SU-DHL-6 (cell line): ENCODE measurements around the gene IL10RB.

Experiments
- H2AFZ ChIP-seq: fragments of 200-600 bp; sonication (generic); 2 replicates; pipeline ENCODE4 v1.6.1; 2014; ENCODE audit warnings: low read depth, mild to moderate bottlenecking, moderate library complexity, mixed read lengths, antibody characterized with exemption, low read length; ENCODE audit not compliant: severe bottlenecking
- H3F3A ChIP-seq: fragments of 200-600 bp; shearing (Covaris generic); 2 replicates; pipeline ENCODE4 v1.6.0; 2016; ENCODE audit warnings: antibody characterized with exemption, mild to moderate bottlenecking; ENCODE audit not compliant: insufficient read depth
- H3K27ac ChIP-seq: fragments of 200-600 bp; sonication (generic); 2 replicates; pipeline ENCODE4 v1.5.1; 2016; ENCODE audit warnings: low read depth, mild to moderate bottlenecking, low read length, moderate library complexity, mixed read lengths
- H3K27me3 ChIP-seq: fragments of 200-600 bp; sonication (generic), shearing (Covaris generic); 2 replicates; pipeline ENCODE4 v1.6.0; 2014; ENCODE audit warnings: mild to moderate bottlenecking, low read length
- H3K36me3 ChIP-seq: fragments of 200-600 bp; sonication (generic); 2 replicates; pipeline ENCODE4 v1.6.1; 2014; ENCODE audit warnings: mild to moderate bottlenecking, low read length, mixed read lengths
- H3K4me2 ChIP-seq: fragments of 300-600, 200-600 bp; shearing (Covaris generic), sonication (generic); 2 replicates; pipeline ENCODE4 v1.6.0; 2014; ENCODE audit warnings: low read length, low read depth, mild to moderate bottlenecking; ENCODE audit not compliant: poor library complexity, severe bottlenecking
- H3K4me3 ChIP-seq: fragments of 200-600 bp; sonication (generic); 2 replicates; pipeline ENCODE4 v1.5.1; 2014; ENCODE audit warnings: antibody characterized with exemption, low read length, mild to moderate bottlenecking, mixed read lengths; ENCODE audit not compliant: insufficient read depth, poor library complexity, severe bottlenecking
- H3K79me2 ChIP-seq: fragments of 200-600 bp; sonication (generic); 2 replicates; pipeline ENCODE4 v1.6.1; 2014; ENCODE audit warnings: mild to moderate bottlenecking, low read length, moderate library complexity; ENCODE audit not compliant: insufficient read depth
- H3K9ac ChIP-seq: fragments of 200-600 bp; sonication (generic); 2 replicates; pipeline ENCODE4 v1.7.0; 2014; ENCODE audit warnings: mild to moderate bottlenecking, low read length
- H3K9me2 ChIP-seq: fragments of 200-600 bp; sonication (generic); replicated peaks from 2 replicates; pipeline ENCODE4 v1.6.1; 2014; ENCODE audit warnings: low read length; ENCODE audit not compliant: insufficient read depth
- H3K9me3 ChIP-seq: fragments of 200-600 bp; sonication (generic); 2 replicates; pipeline ENCODE4 v1.6.1; 2014; ENCODE audit warnings: low read length, mixed read lengths; ENCODE audit not compliant: insufficient read depth
- H4K20me1 ChIP-seq: fragments of 200-600 bp; sonication (generic); 2 replicates; pipeline ENCODE4 v1.6.1; 2014; ENCODE audit warnings: low read depth, mild to moderate bottlenecking, antibody characterized with exemption, low read length, moderate library complexity, mixed read lengths
- EZH2phosphoT487 ChIP-seq: fragments of 200-600 bp; sonication (generic), shearing (Covaris generic); conservative IDR thresholded peaks from 2 replicates; pipeline ENCODE4 v1.6.1; 2018; ENCODE audit warnings: mild to moderate bottlenecking, antibody characterized with exemption, low read length, moderate library complexity, mixed read lengths
- TF ChIP-seq, protein P1 (sequence below): fragments of 200-600 bp; sonication (generic); IDR thresholded peaks from one replicate; pipeline ENCODE4 v1.5.1; 2017; ENCODE audit warnings: antibody characterized with exemption, mild to moderate bottlenecking, low read length, moderate library complexity; ENCODE audit not compliant: insufficient read depth, poor library complexity, severe bottlenecking

The IL10RB gene

GRCh38 chr21:33236766-33237165 lies 29.4 kb upstream of the IL10RB start:
- H3K36me3 ChIP-seq: peaks cover 11% of the 10 kb centered on the region; the same call in 1 of the 2 replicates
- H3K9me3 ChIP-seq: no peaks in the 10 kb centered on the region
- H3K9ac ChIP-seq: no peak overlapping the region
- H3K9me2 ChIP-seq: no peaks in the 10 kb centered on the region
- H3F3A ChIP-seq: peaks cover 30% of the 10 kb centered on the region
- no peaks in the 10 kb centered on the region for H3K27me3 ChIP-seq
- peaks cover 97% of the 10 kb centered on the region for H3K79me2 ChIP-seq
- peak overlapping the region; percentile 77 for H3K4me2 ChIP-seq
- TF ChIP-seq EZH2phosphoT487: no peak
- TF ChIP-seq, protein P1, sequence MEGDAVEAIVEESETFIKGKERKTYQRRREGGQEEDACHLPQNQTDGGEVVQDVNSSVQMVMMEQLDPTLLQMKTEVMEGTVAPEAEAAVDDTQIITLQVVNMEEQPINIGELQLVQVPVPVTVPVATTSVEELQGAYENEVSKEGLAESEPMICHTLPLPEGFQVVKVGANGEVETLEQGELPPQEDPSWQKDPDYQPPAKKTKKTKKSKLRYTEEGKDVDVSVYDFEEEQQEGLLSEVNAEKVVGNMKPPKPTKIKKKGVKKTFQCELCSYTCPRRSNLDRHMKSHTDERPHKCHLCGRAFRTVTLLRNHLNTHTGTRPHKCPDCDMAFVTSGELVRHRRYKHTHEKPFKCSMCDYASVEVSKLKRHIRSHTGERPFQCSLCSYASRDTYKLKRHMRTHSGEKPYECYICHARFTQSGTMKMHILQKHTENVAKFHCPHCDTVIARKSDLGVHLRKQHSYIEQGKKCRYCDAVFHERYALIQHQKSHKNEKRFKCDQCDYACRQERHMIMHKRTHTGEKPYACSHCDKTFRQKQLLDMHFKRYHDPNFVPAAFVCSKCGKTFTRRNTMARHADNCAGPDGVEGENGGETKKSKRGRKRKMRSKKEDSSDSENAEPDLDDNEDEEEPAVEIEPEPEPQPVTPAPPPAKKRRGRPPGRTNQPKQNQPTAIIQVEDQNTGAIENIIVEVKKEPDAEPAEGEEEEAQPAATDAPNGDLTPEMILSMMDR: no peak
- H3K27ac ChIP-seq: peak overlapping the region; percentile 95
- no peak overlapping the region for H3K4me3 ChIP-seq
- no peak overlapping the region for H2AFZ ChIP-seq
- no peaks in the 10 kb centered on the region for H4K20me1 ChIP-seq

GRCh38 chr21:33237486-33237885 lies 28.7 kb upstream of the IL10RB start:
- TF ChIP-seq, protein P1: no peak
- TF ChIP-seq EZH2phosphoT487: no peak
- Histone ChIP-seq H3F3A (peaks cover 27% of the 10 kb centered on the region), H3K9me2 (no peaks in the 10 kb centered on the region), H3K79me2 (peaks cover 95% of the 10 kb centered on the region), H3K36me3 (peaks cover 14% of the 10 kb centered on the region; the same call in 1 of the 2 replicates), H4K20me1 (no peaks in the 10 kb centered on the region), H3K9me3 (no peaks in the 10 kb centered on the region), H3K4me3 (no peak overlapping the region), H2AFZ (no peak overlapping the region), H3K9ac (peak overlapping the region; percentile 57), H3K4me2 (peak overlapping the region; percentile 77), H3K27me3 (no peaks in the 10 kb centered on the region), H3K27ac (peak overlapping the region; percentile 95)

GRCh38 chr21:33238146-33238545 lies 28.0 kb upstream of the IL10RB start:
- Histone ChIP-seq H3K9me3 (no peaks in the 10 kb centered on the region), H3F3A (peaks cover 21% of the 10 kb centered on the region), H3K27ac (peak overlapping the region; percentile 95), H3K4me3 (peak overlapping the region; percentile 32), H3K9me2 (no peaks in the 10 kb centered on the region), H3K27me3 (no peaks in the 10 kb centered on the region), H4K20me1 (no peaks in the 10 kb centered on the region), H3K4me2 (peak overlapping the region; percentile 77), H3K9ac (peak overlapping the region; percentile 57), H3K36me3 (peaks cover 11% of the 10 kb centered on the region; the same call in 1 of the 2 replicates), H2AFZ (no peak overlapping the region), H3K79me2 (peaks cover 90% of the 10 kb centered on the region)
- no peak for TF ChIP-seq EZH2phosphoT487
- TF ChIP-seq, protein P1: no peak
